ENCODE data around the gene SNRK.

The SNRK gene

GRCh38 chr3:43286115-43286840, at the start of gene SNRK:
Gene SNRK (plus strand): TSS chr3:43286540. CDS start chr3:43303204, 16,664 bp downstream.
- peak; percentile 92 for DNase-seq (ENCODE audit: low spot score)

- DNase-seq (ENCODE audit: low spot score): no peak
Measured at GRCh38 chr3:43238801-43239200, 47.5 kb upstream of the SNRK start.

GRCh38 chr3:43239755-43240154, 46.6 kb upstream of the SNRK start:
- DNase-seq (ENCODE audit: low spot score): no peak

GRCh38 chr3:43243590-43244587, 42.5 kb upstream of the SNRK start:
- DNase-seq (ENCODE audit: low spot score): no peak

- no peak for DNase-seq (ENCODE audit: low spot score)
Measured at GRCh38 chr3:43244694-43245093, 41.6 kb upstream of the SNRK start.

- no peak for DNase-seq (ENCODE audit: low spot score)
Measured at GRCh38 chr3:43246976-43247375, 39.4 kb upstream of the SNRK start.

- no peak for DNase-seq (ENCODE audit: low spot score)
Measured at GRCh38 chr3:43247561-43248184, 38.7 kb upstream of the SNRK start.

GRCh38 chr3:43248185-43248583, 38.2 kb upstream of the SNRK start:
- DNase-seq (ENCODE audit: low spot score): no peak

- DNase-seq (ENCODE audit: low spot score): no peak
Measured at GRCh38 chr3:43248973-43249372, 37.4 kb upstream of the SNRK start.

GRCh38 chr3:43249405-43249804, 36.9 kb upstream of the SNRK start:
- no peak for DNase-seq (ENCODE audit: low spot score)

- DNase-seq (ENCODE audit: low spot score): no peak
Measured at GRCh38 chr3:43253294-43253693, 33.0 kb upstream of the SNRK start.

GRCh38 chr3:43254125-43254524, 32.2 kb upstream of the SNRK start:
- no peak for DNase-seq (ENCODE audit: low spot score)

GRCh38 chr3:43255662-43256061, 30.7 kb upstream of the SNRK start:
- no peak for DNase-seq (ENCODE audit: low spot score)

GRCh38 chr3:43256714-43257461, 29.5 kb upstream of the SNRK start:
- no peak for DNase-seq (ENCODE audit: low spot score)

- DNase-seq (ENCODE audit: low spot score): no peak
Measured at GRCh38 chr3:43257850-43258249, 28.5 kb upstream of the SNRK start.

- DNase-seq (ENCODE audit: low spot score): no peak
Measured at GRCh38 chr3:43259626-43260025, 26.7 kb upstream of the SNRK start.

- DNase-seq (ENCODE audit: low spot score): no peak
Measured at GRCh38 chr3:43260412-43260811, 25.9 kb upstream of the SNRK start.

- DNase-seq (ENCODE audit: low spot score): no peak
Measured at GRCh38 chr3:43262194-43262593, 24.1 kb upstream of the SNRK start.

- no peak for DNase-seq (ENCODE audit: low spot score)
Measured at GRCh38 chr3:43266451-43266850, 19.9 kb upstream of the SNRK start.

GRCh38 chr3:43266995-43267394, 19.3 kb upstream of the SNRK start:
- no peak for DNase-seq (ENCODE audit: low spot score)

GRCh38 chr3:43268636-43269035, 17.7 kb upstream of the SNRK start:
- DNase-seq (ENCODE audit: low spot score): no peak

GRCh38 chr3:43270078-43270477, 16.3 kb upstream of the SNRK start:
- DNase-seq (ENCODE audit: low spot score): no peak

Data from left forelimb (tissue), 1 donor.